ENCODE results near the gene RAC3. TPM values are rescaled to one million over a fixed set of nuclear protein-coding genes. Genes with fewer than 3 reads are reported as not detected.

RAC3 gene
- total and polyA plus RNA-seq, 2 of the 8 experiments (the other 6 are each of a cell fraction or from before 2014, with no cell fraction given) = 177 to 299 TPM

DNA sequence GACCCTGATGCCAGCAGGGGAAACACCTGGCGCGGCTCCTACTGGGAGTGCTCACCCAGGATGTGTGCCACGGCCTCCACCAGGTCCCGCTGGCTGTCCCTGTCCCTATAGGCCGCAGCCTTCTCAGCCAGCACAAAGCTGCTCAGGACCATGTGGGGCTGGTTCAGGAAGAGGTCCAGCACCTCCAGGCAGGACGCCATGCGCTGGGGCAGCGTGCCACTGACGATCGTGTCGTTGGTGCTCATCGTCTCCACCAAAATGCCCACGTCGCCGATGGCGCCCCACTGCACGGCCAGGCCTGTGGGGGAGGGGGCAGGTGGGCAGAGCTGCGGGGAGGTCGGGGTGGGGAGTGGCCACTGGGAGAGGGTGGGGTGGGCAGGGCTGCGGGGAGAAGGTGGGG is 50.1 kb downstream of the RAC3 start:
- H3K23me2 ChIP-seq (ENCODE audit: low read depth, low read length) = no peaks in the 10 kb centered on the region
- no peaks in the 10 kb centered on the region for H3K79me2 ChIP-seq (ENCODE audit: control insufficient read depth in 1 of 2, insufficient read depth in 2 of 2, low read length in 2 of 2)
- no peak overlapping the region for H2BK20ac ChIP-seq (ENCODE audit: low read length)
- H3K56ac ChIP-seq (replicated peaks; ENCODE audit: insufficient read length, low read depth, low read length) = no peak overlapping the region
- no peak overlapping the region for H2BK12ac ChIP-seq (ENCODE audit: low read depth, low read length)
- H4K20me1 ChIP-seq (replicated peaks in 1 of 2; ENCODE audit: control insufficient read depth in 1 of 2, insufficient read depth in 2 of 2, low read length in 2 of 2) = peaks cover 30 to 60% of the 10 kb centered on the region in 2 experiments
- ChIA-PET POLR2A (ENCODE audit: partially characterized antibody) (interaction anchor here (0.6 to 12.5 kb wide), 8 partner anchors 7 to 34 kb away, joined by 3 to 105 read pairs (median 7); partner anchors contain the start of genes DUS1L and FASN), CTCF (ENCODE audit: partially characterized antibody) (interaction anchor here (1.1 to 2.9 kb wide), 3 partner anchors 15 to 73 kb away, joined by 5 to 13 read pairs (median 8); no protein-coding TSS in a partner anchor)
- H3K4me1 ChIP-seq (replicated peaks in 1 of 4; ENCODE audit: control insufficient read depth in 3 of 4, insufficient read depth in 4 of 4, low read length in 3 of 4) = no peaks in the 10 kb centered on the region
- H3K9me3 ChIP-seq (ENCODE audit: insufficient read depth in 2 of 2, low read depth in 1 of 2, low read length in 1 of 2) = no peaks in the 10 kb centered on the region
- no peak overlapping the region for H3K4me3 ChIP-seq (ENCODE audit: extremely low read depth in 1 of 4, insufficient read depth in 2 of 4, low read depth in 3 of 4, low read length in 4 of 4)
- no peak overlapping the region for H3K14ac ChIP-seq (ENCODE audit: insufficient read length)
- no peak overlapping the region for H3K18ac ChIP-seq (ENCODE audit: extremely low read depth, low read length)
- no peak overlapping the region for H3K23ac ChIP-seq (ENCODE audit: insufficient read length)
- H3K4me2 ChIP-seq (ENCODE audit: insufficient read depth in 1 of 2, low read depth in 2 of 2, low read length in 2 of 2) = no peak overlapping the region
- 94% methylated on average over 14 of the region's 20 CpGs; no CpG with 5 or more reads in 1 of the 2 experiments for WGBS, 2 experiments (ENCODE audit: extremely low coverage in 1 of 2, insufficient coverage in 1 of 2, insufficient read length in 1 of 2, insufficient replicate concordance in 2 of 2, low coverage in 1 of 2, low lambda C conversion rate in 2 of 2, missing lambda C conversion rate in 1 of 2)
- no peak overlapping the region for H2BK120ac ChIP-seq (replicated peaks; ENCODE audit: low read depth, low read length)
- H4K8ac ChIP-seq (ENCODE audit: extremely low read depth, insufficient read depth, low read length) = no peak overlapping the region
- no peak overlapping the region for H4K91ac ChIP-seq (replicated peaks; ENCODE audit: insufficient read length, low read length)
- H2AK5ac ChIP-seq (ENCODE audit: low read depth, low read length) = no peak overlapping the region
- H3K4ac ChIP-seq (replicated peaks; ENCODE audit: insufficient read length, low read depth, low read length) = no peak overlapping the region
- DNase-seq (ENCODE audit: low read depth in 1 of 2, low spot score in 2 of 2) (no peak), FAIRE-seq (no peak)
- H2BK15ac ChIP-seq (ENCODE audit: low read length) = no peak overlapping the region
- H4K5ac ChIP-seq (ENCODE audit: insufficient read length, low read depth, low read length) = no peak overlapping the region
- peaks cover 7% of the 10 kb centered on the region for H3K79me1 ChIP-seq (ENCODE audit: low read depth, low read length)
- H2BK5ac ChIP-seq (ENCODE audit: low read depth, low read length) = no peak overlapping the region
- no peak overlapping the region for H3K27ac ChIP-seq (ENCODE audit: low read depth, low read length)
- H2AFZ ChIP-seq (ENCODE audit: low read length) = no peak overlapping the region
- H3K36me3 ChIP-seq (ENCODE audit: control insufficient read depth in 2 of 4, insufficient read depth in 4 of 4, low read length in 3 of 4) = peaks cover 57 to 88% (median 72%) of the 10 kb centered on the region in 4 experiments
- no peaks in the 10 kb centered on the region for H3K27me3 ChIP-seq (replicated peaks in 1 of 4; ENCODE audit: control insufficient read depth in 3 of 4, extremely low read depth in 1 of 4, insufficient read depth in 3 of 4, low read length in 3 of 4)
- no peak overlapping the region for H3K9ac ChIP-seq (replicated peaks in 1 of 4; ENCODE audit: extremely low read depth in 1 of 4, low read depth in 3 of 4, low read length in 3 of 4)
- TF ChIP-seq TCF12 (IDR thresholded peaks at IDR 0.05; ENCODE audit: low read depth, low read length) (no peak), SRF (IDR thresholded peaks at IDR 0.05; ENCODE audit: low read depth, low read length) (no peak), POLR2A (IDR thresholded peaks at IDR 0.05; ENCODE audit: control extremely low read depth in 1 of 2, low read depth in 2 of 2, low read length in 2 of 2) (no peak; a peak in 1 of 3 replicates), TEAD4 (IDR thresholded peaks at IDR 0.05; ENCODE audit: low read depth, low read length) (no peak), EP300 (IDR thresholded peaks at IDR 0.05; ENCODE audit: borderline replicate concordance in 1 of 2, low read depth in 2 of 2, low read length in 2 of 2) (no peak), KDM5A (IDR thresholded peaks at IDR 0.05; ENCODE audit: low read length) (no peak), SAP30 (IDR thresholded peaks at IDR 0.05; ENCODE audit: insufficient read depth, insufficient replicate concordance, low read length) (no peak), SIX5 (IDR thresholded peaks at IDR 0.05; ENCODE audit: low read depth, low read length) (no peak), TBP (IDR thresholded peaks at IDR 0.05; ENCODE audit: low read depth, low read length) (no peak), BACH1 (IDR thresholded peaks at IDR 0.05; ENCODE audit: low read length) (no peak), SP1 (IDR thresholded peaks at IDR 0.05; ENCODE audit: low read depth, low read length) (no peak)
- TF ChIP-seq, protein P1, sequence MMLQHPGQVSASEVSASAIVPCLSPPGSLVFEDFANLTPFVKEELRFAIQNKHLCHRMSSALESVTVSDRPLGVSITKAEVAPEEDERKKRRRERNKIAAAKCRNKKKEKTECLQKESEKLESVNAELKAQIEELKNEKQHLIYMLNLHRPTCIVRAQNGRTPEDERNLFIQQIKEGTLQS (IDR thresholded peaks at IDR 0.05; ENCODE audit: insufficient read depth, low read depth, low read length) = no peak
- TF ChIP-seq, protein P2, sequence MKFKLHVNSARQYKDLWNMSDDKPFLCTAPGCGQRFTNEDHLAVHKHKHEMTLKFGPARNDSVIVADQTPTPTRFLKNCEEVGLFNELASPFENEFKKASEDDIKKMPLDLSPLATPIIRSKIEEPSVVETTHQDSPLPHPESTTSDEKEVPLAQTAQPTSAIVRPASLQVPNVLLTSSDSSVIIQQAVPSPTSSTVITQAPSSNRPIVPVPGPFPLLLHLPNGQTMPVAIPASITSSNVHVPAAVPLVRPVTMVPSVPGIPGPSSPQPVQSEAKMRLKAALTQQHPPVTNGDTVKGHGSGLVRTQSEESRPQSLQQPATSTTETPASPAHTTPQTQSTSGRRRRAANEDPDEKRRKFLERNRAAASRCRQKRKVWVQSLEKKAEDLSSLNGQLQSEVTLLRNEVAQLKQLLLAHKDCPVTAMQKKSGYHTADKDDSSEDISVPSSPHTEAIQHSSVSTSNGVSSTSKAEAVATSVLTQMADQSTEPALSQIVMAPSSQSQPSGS (IDR thresholded peaks at IDR 0.05; ENCODE audit: low read length) = no peak

Measured in H1 (cell line).